H1 (cell line): Measurements from ENCODE around the gene CAP2. TPM values are rescaled to one million over a fixed set of nuclear protein-coding genes. Genes with fewer than 3 reads are reported as not detected.
A peak's percentile ranks its signal among the peaks of the same experiment; 100 is the strongest.

ENCODE experiments used
- CTCF ChIA-PET: fragments of 300-600 bp; sonication (Branson Sonifier 250); formaldehyde crosslinking; loops from one replicate; lab custom pipeline; 2021; ENCODE audit not compliant: partially characterized antibody; lab: Charles Lee
- POLR2A ChIA-PET: fragments of 300-600 bp; sonication (Branson Sonifier 250); formaldehyde crosslinking; loops from one replicate; lab custom pipeline; 2021; ENCODE audit warnings: inconsistent platforms; ENCODE audit not compliant: partially characterized antibody; lab: Charles Lee
- DNase-seq, 2 experiments: peaks; one replicate each; pipeline versions ENCODE4 v3.0.0 to v3.0.0-alpha.2; 2010 to 2022; ENCODE audit warnings: low spot score in 2 of 2, low read depth in 1 of 2, mixed read lengths in 1 of 2
- FAIRE-seq: peaks from 2 replicates; lab custom pipeline; 2011; peaks lifted over from hg19 to GRCh38; lab: Jason Lieb, UNC
- H2AFZ ChIP-seq: 2 replicates; pipeline ENCODE4 v1.8.1; 2012; ENCODE audit warnings: low read length, inconsistent platforms
- H2AK5ac ChIP-seq: 2 replicates; pipeline ENCODE4 v1.6.1; 2013; ENCODE audit warnings: low read depth, low read length
- H2BK120ac ChIP-seq: replicated peaks from 2 replicates; pipeline ENCODE3; 2013; ENCODE audit warnings: low read depth, low read length, inconsistent platforms
- H2BK12ac ChIP-seq: 2 replicates; pipeline ENCODE4 v1.6.1; 2013; ENCODE audit warnings: low read depth, low read length
- H2BK15ac ChIP-seq: 2 replicates; pipeline ENCODE4 v1.6.1; 2013; ENCODE audit warnings: low read length
- H2BK20ac ChIP-seq: 2 replicates; pipeline ENCODE4 v1.6.1; 2013; ENCODE audit warnings: low read length
- H2BK5ac ChIP-seq: 2 replicates; pipeline ENCODE4 v1.6.1; 2013; ENCODE audit warnings: low read depth, low read length
- H3K14ac ChIP-seq: 2 replicates; pipeline ENCODE4 v1.6.1; 2013; ENCODE audit warnings: inconsistent platforms; ENCODE audit not compliant: insufficient read length
- H3K18ac ChIP-seq: 2 replicates; pipeline ENCODE4 v1.6.1; 2013; ENCODE audit warnings: low read length; ENCODE audit errors: extremely low read depth
- H3K23ac ChIP-seq: 2 replicates; pipeline ENCODE4 v1.6.1; 2013; ENCODE audit warnings: inconsistent platforms; ENCODE audit not compliant: insufficient read length
- H3K23me2 ChIP-seq: 2 replicates; pipeline ENCODE4 v1.6.1; 2013; ENCODE audit warnings: low read depth, low read length
- H3K27ac ChIP-seq: 2 replicates; pipeline ENCODE4 v1.6.1; 2011; ENCODE audit warnings: low read depth, low read length, inconsistent platforms
- H3K27me3 ChIP-seq, 4 experiments: replicated peaks in 1 of 4; 1 replicate in 1 of 4; 2 replicates in 3 of 4; pipeline versions ENCODE4 v1.6.1 to v1.8.1; 2011 to 2013; ENCODE audit warnings: low read length in 3 of 4, mild to moderate bottlenecking in 3 of 4, inconsistent platforms in 2 of 4, mixed read lengths in 2 of 4, moderate library complexity in 1 of 4; ENCODE audit not compliant: control insufficient read depth in 3 of 4, insufficient read depth in 3 of 4; ENCODE audit errors: extremely low read depth in 1 of 4
- H3K36me3 ChIP-seq, 4 experiments: 2 replicates each; pipeline versions ENCODE4 v1.6.1 to v1.8.1; 2011 to 2013; ENCODE audit warnings: mild to moderate bottlenecking in 4 of 4, low read length in 3 of 4, moderate library complexity in 2 of 4, control low read depth in 1 of 4, inconsistent platforms in 1 of 4; ENCODE audit not compliant: insufficient read depth in 4 of 4, control insufficient read depth in 2 of 4
- H3K4ac ChIP-seq: replicated peaks from 2 replicates; pipeline ENCODE3; 2013; ENCODE audit warnings: low read length, low read depth, mixed read lengths, inconsistent platforms; ENCODE audit not compliant: insufficient read length
- H3K4me1 ChIP-seq, 4 experiments: replicated peaks in 1 of 4; 1 replicate in 1 of 4; 2 replicates in 3 of 4; pipeline versions ENCODE4 v1.6.1 to v1.8.1; 2011 to 2013; ENCODE audit warnings: low read length in 3 of 4, inconsistent platforms in 2 of 4, mixed read lengths in 1 of 4; ENCODE audit not compliant: insufficient read depth in 4 of 4, control insufficient read depth in 3 of 4
- H3K4me2 ChIP-seq, 2 experiments: 2 replicates each; pipeline versions ENCODE4 v1.6.1 to v1.8.1; 2011 to 2013; ENCODE audit warnings: low read depth in 2 of 2, low read length in 2 of 2, control low read depth in 1 of 2, inconsistent platforms in 1 of 2, mild to moderate bottlenecking in 1 of 2; ENCODE audit not compliant: insufficient read depth in 1 of 2
- H3K4me3 ChIP-seq, 4 experiments: fragments of 200-600, 300-600 bp in 1 of 4; sonication (generic), shearing (Covaris generic), sonication (Bioruptor Twin) in 1 of 4; 2 replicates each; pipeline versions ENCODE4 v1.5.1 to v1.8.1; 2011 to 2016; ENCODE audit warnings: low read length in 4 of 4, low read depth in 3 of 4, control low read depth in 2 of 4, inconsistent platforms in 2 of 4, mild to moderate bottlenecking in 2 of 4, mixed read lengths in 1 of 4, moderate library complexity in 1 of 4; ENCODE audit not compliant: insufficient read depth in 2 of 4; ENCODE audit errors: extremely low read depth in 1 of 4
- H3K56ac ChIP-seq: replicated peaks from 2 replicates; pipeline ENCODE3; 2013; ENCODE audit warnings: low read depth, mild to moderate bottlenecking, mixed read lengths, low read length, inconsistent platforms; ENCODE audit not compliant: insufficient read length
- H3K79me1 ChIP-seq: 2 replicates; pipeline ENCODE4 v1.6.1; 2013; ENCODE audit warnings: low read depth, low read length, control low read depth
- H3K79me2 ChIP-seq, 2 experiments: 2 replicates each; pipeline versions ENCODE4 v1.6.1 to v1.8.1; 2012 to 2013; ENCODE audit warnings: low read length in 2 of 2, mild to moderate bottlenecking in 2 of 2, inconsistent platforms in 1 of 2; ENCODE audit not compliant: insufficient read depth in 2 of 2, control insufficient read depth in 1 of 2
- H3K9ac ChIP-seq, 4 experiments: replicated peaks in 1 of 4; 1 replicate in 1 of 4; 2 replicates in 3 of 4; pipeline versions ENCODE4 v1.6.1 to v1.8.1; 2011 to 2013; ENCODE audit warnings: low read depth in 3 of 4, low read length in 3 of 4, control low read depth in 2 of 4, mild to moderate bottlenecking in 2 of 4, moderate library complexity in 2 of 4, inconsistent platforms in 1 of 4; ENCODE audit errors: extremely low read depth in 1 of 4
- H3K9me3 ChIP-seq, 2 experiments: 2 replicates each; pipeline versions ENCODE4 v1.6.1 to v1.8.1; 2012 to 2013; ENCODE audit warnings: mild to moderate bottlenecking in 2 of 2, moderate library complexity in 2 of 2, control low read depth in 1 of 2, inconsistent platforms in 1 of 2, low read depth in 1 of 2, low read length in 1 of 2, mixed read lengths in 1 of 2; ENCODE audit not compliant: insufficient read depth in 2 of 2
- H4K20me1 ChIP-seq, 2 experiments: replicated peaks in 1 of 2; 2 replicates each; pipeline versions ENCODE3 to v1.8.1; 2011 to 2013; ENCODE audit warnings: inconsistent platforms in 2 of 2, low read length in 2 of 2, mild to moderate bottlenecking in 1 of 2; ENCODE audit not compliant: insufficient read depth in 2 of 2, control insufficient read depth in 1 of 2
- H4K5ac ChIP-seq: 2 replicates; pipeline ENCODE4 v1.6.1; 2013; ENCODE audit warnings: low read length, low read depth, mixed read lengths, inconsistent platforms; ENCODE audit not compliant: insufficient read length
- H4K8ac ChIP-seq: 2 replicates; pipeline ENCODE4 v1.8.0; 2013; ENCODE audit warnings: mild to moderate bottlenecking, moderate library complexity, low read length, inconsistent platforms; ENCODE audit not compliant: insufficient read depth; ENCODE audit errors: extremely low read depth
- H4K91ac ChIP-seq: replicated peaks from 2 replicates; pipeline ENCODE3; 2013; ENCODE audit warnings: low read length, mixed read lengths, inconsistent platforms; ENCODE audit not compliant: insufficient read length
- CHD2 ChIP-seq: IDR thresholded peaks from 2 replicates; pipeline ENCODE4 v1.6.1; 2012; ENCODE audit warnings: low read length, improper control_type of control experiment
- FOSL1 ChIP-seq: IDR thresholded peaks from 2 replicates; pipeline ENCODE4 v1.6.1; 2011; ENCODE audit warnings: mild to moderate bottlenecking, low read depth, low read length, moderate library complexity; ENCODE audit not compliant: insufficient read depth
- HDAC2 ChIP-seq, 2 experiments: fragments of 300-600 bp in 1 of 2; sonication (generic) in 1 of 2; IDR thresholded peaks; 2 replicates each; pipeline ENCODE4 v1.6.1; 2011 to 2012; ENCODE audit warnings: low read depth in 2 of 2, low read length in 2 of 2, mild to moderate bottlenecking in 2 of 2, moderate library complexity in 2 of 2, borderline replicate concordance in 1 of 2, inconsistent platforms in 1 of 2
- JUND ChIP-seq: IDR thresholded peaks from 2 replicates; pipeline ENCODE4 v1.6.1; 2011; ENCODE audit warnings: mild to moderate bottlenecking, improper control_type of control experiment, low read length
- SP4 ChIP-seq: IDR thresholded peaks from 2 replicates; pipeline ENCODE4 v1.6.1; 2012; ENCODE audit warnings: low read length, inconsistent platforms
- WGBS, 2 experiments: shearing (Covaris generic) in 1 of 2; methylation state at CpG; one replicate each; pipeline versions ENCODE4 v1.1.6 to v1.1.7; 2013 to 2015; ENCODE audit warnings: low lambda C conversion rate in 2 of 2, mixed read lengths in 2 of 2, inconsistent platforms in 1 of 2, low coverage in 1 of 2, missing lambda C conversion rate in 1 of 2; ENCODE audit not compliant: insufficient replicate concordance in 2 of 2, insufficient coverage in 1 of 2, insufficient read length in 1 of 2; ENCODE audit errors: extremely low coverage in 1 of 2, missing lambda C conversion rate in 1 of 2; 5-methylcytosine and 5-hydroxymethylcytosine counted together
- long read RNA-seq, 2 experiments: library from RNA in 1 of 2; library from capped mRNA in 1 of 2; stranded (forward); transcript quantifications; one replicate each; pipeline ENCODE4 v2.0.0, GENCODE V29; 2021; ENCODE audit warnings: inconsistent platforms in 1 of 2
- polyA minus RNA-seq, 3 experiments: library from RNA; depleted of rRNA, polyadenylated mRNA; stranded (reverse); fragments of >200 nt; gene quantifications; 1 replicate in 2 of 3; 2 replicates in 1 of 3; pipeline ENCODE4 v1.2.3, GENCODE V29; 2011
- polyA plus RNA-seq, 7 experiments: library from polyadenylated mRNA; depleted of rRNA in 3 of 7; stranded (reverse) in 5 of 7; unstranded in 2 of 7; fragments of >200 nt in 5 of 7; fragments of 200-250 nt in 2 of 7; gene quantifications; 1 replicate in 5 of 7; 2 replicates in 1 of 7; 4 replicates in 1 of 7; pipeline versions ENCODE4 v1.2.1 to v1.2.3, GENCODE V29; 2011 to 2013; ENCODE audit warnings: missing spikeins in 2 of 7, mixed read lengths in 2 of 7
- total RNA-seq: library from RNA; stranded (reverse); fragmentation: NEBNext Ultra II Directional; extraction: Animal tissue kit (Norgen Biotek cat#: 25700); gene quantifications from 2 replicates; pipeline ENCODE4 v1.2.1, GENCODE V29; 2021

The CAP2 gene, protein sequence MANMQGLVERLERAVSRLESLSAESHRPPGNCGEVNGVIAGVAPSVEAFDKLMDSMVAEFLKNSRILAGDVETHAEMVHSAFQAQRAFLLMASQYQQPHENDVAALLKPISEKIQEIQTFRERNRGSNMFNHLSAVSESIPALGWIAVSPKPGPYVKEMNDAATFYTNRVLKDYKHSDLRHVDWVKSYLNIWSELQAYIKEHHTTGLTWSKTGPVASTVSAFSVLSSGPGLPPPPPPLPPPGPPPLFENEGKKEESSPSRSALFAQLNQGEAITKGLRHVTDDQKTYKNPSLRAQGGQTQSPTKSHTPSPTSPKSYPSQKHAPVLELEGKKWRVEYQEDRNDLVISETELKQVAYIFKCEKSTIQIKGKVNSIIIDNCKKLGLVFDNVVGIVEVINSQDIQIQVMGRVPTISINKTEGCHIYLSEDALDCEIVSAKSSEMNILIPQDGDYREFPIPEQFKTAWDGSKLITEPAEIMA
- total RNA-seq = 8.2 and 10.0 TPM in 2 replicates
- 6.4 and 7.2 TPM in 2 replicates for polyA plus RNA-seq (2011; rRNA removed)
- 11.1 TPM for polyA plus RNA-seq (2011; cell fraction: cytosol; rRNA removed)
- polyA plus RNA-seq (2011; cell fraction: nucleus; rRNA removed) = 5.8 TPM
- polyA plus RNA-seq (2012, experiment 1 of 2) = 7.0 to 13.4 TPM (median 9.3 TPM) in 4 replicates
- polyA plus RNA-seq (2012, experiment 2 of 2) = 0.76 TPM
- 10.8 TPM for polyA plus RNA-seq (2013, experiment 1 of 2)
- polyA plus RNA-seq (2013, experiment 2 of 2) = 9.1 TPM
- 13.2 and 14.8 TPM in 2 replicates for polyA minus RNA-seq (2011; rRNA and poly(A)+ RNA removed)
- 9.7 TPM for polyA minus RNA-seq (2011; cell fraction: cytosol; rRNA and poly(A)+ RNA removed)
- 13.2 TPM for polyA minus RNA-seq (2011; cell fraction: nucleus; rRNA and poly(A)+ RNA removed)
- long read RNA-seq, experiment 1, partial matches to known transcripts = 3 of 8 reads
- long read RNA-seq, experiment 1, other reads (novel, unspliced or antisense) = 4 of 8 reads
- long read RNA-seq, experiment 2, transcript CAP2-201 (13 exons, 3,316 nt) = major isoform, 5 of 8 reads
- long read RNA-seq, experiment 2, partial matches to known transcripts = 1 of 8 reads
- long read RNA-seq, experiment 2, other reads (novel, unspliced or antisense) = 1 of 8 reads

DNA sequence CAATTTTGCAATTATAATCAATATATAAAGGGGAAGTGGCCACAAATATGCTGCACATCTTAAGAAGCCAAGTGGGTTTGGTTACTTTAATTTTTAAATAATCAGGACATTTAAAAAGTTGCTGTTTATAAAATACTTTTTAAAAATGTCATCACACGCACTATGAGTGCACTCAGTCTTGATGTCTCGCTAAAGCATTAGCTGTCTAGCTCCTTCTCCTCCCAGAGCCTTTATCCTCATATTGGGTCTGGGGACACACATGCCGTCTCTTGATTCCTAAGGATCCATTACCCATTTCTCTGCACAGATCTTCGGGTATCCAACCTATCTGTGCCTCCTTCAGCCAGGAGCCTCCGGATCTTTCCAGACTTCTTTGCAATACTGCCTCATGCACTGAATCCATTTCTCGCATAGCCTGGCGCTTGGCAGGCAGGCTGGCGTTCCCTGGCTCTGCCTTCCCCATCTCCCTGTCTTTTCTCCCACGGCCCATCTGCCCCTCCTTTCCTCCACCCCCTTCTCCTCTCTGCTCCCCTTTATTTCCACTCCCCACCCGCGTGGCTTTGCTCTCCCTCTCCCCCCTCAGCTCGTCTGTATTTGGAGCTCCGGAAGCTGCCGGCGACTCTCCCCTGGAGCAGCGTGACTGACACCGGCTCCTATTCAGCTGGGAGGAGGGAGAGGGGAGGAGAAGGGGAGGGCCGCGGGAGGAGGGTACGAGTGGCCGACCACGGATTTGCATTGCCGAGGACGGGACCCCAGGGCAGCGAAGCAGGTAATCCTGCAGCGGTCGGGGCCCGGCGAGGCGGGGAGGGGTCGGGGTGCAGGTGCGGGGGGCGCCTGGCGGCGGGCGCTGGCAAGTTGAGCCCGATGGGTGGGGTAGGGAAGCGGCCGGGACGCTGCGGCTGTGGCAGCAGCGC is at the start of gene CAP2:
Gene CAP2 (plus strand): TSS at position 618 of the 914 bp plus-strand sequence. CDS start 27,961 bp downstream, outside the sequence.
- Histone ChIP-seq H4K5ac (peak within 1 kb of the TSS; percentile 85), H2BK120ac (peak within 1 kb of the TSS; percentile 66), H3K27ac (peak within 1 kb of the TSS; percentile 69; the same call in 1 of the 2 replicates), H3K9me3 (0 out of 4 replicates have a peak, but pooled peaks cover 0 to 5% of the 10 kb centered on the region in 2 experiments), H3K14ac (no peak within 1 kb of the TSS), H3K9ac (peak within 1 kb of the TSS; percentile 56 to 89 (median 70)), H3K4me2 (peak within 1 kb of the TSS; percentile 79 to 91), H3K4ac (no peak within 1 kb of the TSS), H3K79me2 (peaks cover 0 to 27% of the 10 kb centered on the region in 2 experiments; a peak in 2 of 4 replicates), H4K20me1 (no peaks in the 10 kb centered on the region), H4K8ac (peak within 1 kb of the TSS; percentile 59; the same call in 1 of the 2 replicates), H2AFZ (peak within 1 kb of the TSS; percentile 91), H3K36me3 (peaks cover 0 to 3% (median 0%) of the 10 kb centered on the region in 4 experiments; a peak in 2 of 8 replicates), H3K4me3 (peak within 1 kb of the TSS; percentile 54 to 88 (median 62)), H3K56ac (peak within 1 kb of the TSS; percentile 84), H2BK20ac (no peak within 1 kb of the TSS), H2BK12ac (peak within 1 kb of the TSS; percentile 91), H3K79me1 (no peaks in the 10 kb centered on the region), H2AK5ac (no peak within 1 kb of the TSS; the same call in 1 of the 2 replicates), H3K23ac (no peak within 1 kb of the TSS), H2BK5ac (peak within 1 kb of the TSS; percentile 86), H3K4me1 (peaks cover 0 to 3% (median 0%) of the 10 kb centered on the region in 4 experiments; a peak in 2 of 7 replicates), H3K23me2 (peaks cover 7% of the 10 kb centered on the region), H3K27me3 (no peaks in the 10 kb centered on the region), H4K91ac (peak within 1 kb of the TSS; percentile 88), H3K18ac (peak within 1 kb of the TSS; percentile 60; the same call in 1 of the 2 replicates), H2BK15ac (peak within 1 kb of the TSS; percentile 49; the same call in 1 of the 2 replicates)
- no peak for FAIRE-seq
- WGBS, 2 experiments = 12% methylated on average over 14 of the region's 42 CpGs; no CpG with 5 or more reads in 1 of the 2 experiments
- peak; percentile 54 to 83 for DNase-seq
- CTCF ChIA-PET = interaction anchor here (1.3 to 1.4 kb wide), 2 partner anchors 112 to 188 kb away, joined by 3 read pairs; no protein-coding TSS in a partner anchor
- POLR2A ChIA-PET = interaction anchor here (0.7 to 2.1 kb wide), 9 partner anchors 9 to 113 kb away, joined by 3 to 7 read pairs (median 4); partner anchors contain the start of gene RBM24
- TF ChIP-seq JUND (no peak), SP4 (no peak), HDAC2 (IDR thresholded peaks at IDR 0.05; ENCODE audit: borderline replicate concordance in 1 of 2, low read depth in 2 of 2, low read length in 2 of 2) (0 out of 4 replicates have a peak, but pooled peaks of 1 of the 2 experiments have one; percentile 49), CHD2 (no peak), FOSL1 (no peak)
